Mesendoderm (in vitro differentiated cells): ENCODE measurements around the gene PLA2G4D.

Experiments used
- DNase-seq: peaks from one replicate; pipeline ENCODE4 v3.0.0; 2013
- H2AK5ac ChIP-seq: 2 replicates; pipeline ENCODE4 v1.6.1; 2013; ENCODE audit warnings: low read length, inconsistent platforms
- H2BK120ac ChIP-seq: 2 replicates; pipeline ENCODE4 v1.6.1; 2013; ENCODE audit warnings: low read depth, mild to moderate bottlenecking, low read length, moderate library complexity, mixed read lengths
- H2BK15ac ChIP-seq: replicated peaks from 2 replicates; pipeline ENCODE4 v1.6.1; 2013; ENCODE audit warnings: low read depth, mild to moderate bottlenecking, moderate library complexity
- H2BK5ac ChIP-seq: 2 replicates; pipeline ENCODE4 v1.6.1; 2013; ENCODE audit warnings: low read length, inconsistent platforms
- H3K18ac ChIP-seq: 2 replicates; pipeline ENCODE4 v1.6.1; 2013; ENCODE audit warnings: mild to moderate bottlenecking, low read length, mixed read lengths
- H3K23ac ChIP-seq: one replicate; pipeline ENCODE4 v1.6.1; 2013; ENCODE audit warnings: low read length
- H3K27ac ChIP-seq: 2 replicates; pipeline ENCODE4 v1.5.1; 2013; ENCODE audit warnings: low read depth, mild to moderate bottlenecking, inconsistent platforms, low read length, moderate library complexity
- H3K27me3 ChIP-seq: 2 replicates; pipeline ENCODE4 v1.6.1; 2013; ENCODE audit warnings: low read length, control low read depth, mild to moderate bottlenecking, inconsistent platforms; ENCODE audit not compliant: insufficient read depth, poor library complexity
- H3K36me3 ChIP-seq: 2 replicates; pipeline ENCODE4 v1.6.1; 2013; ENCODE audit warnings: low read length, inconsistent platforms; ENCODE audit not compliant: control insufficient read depth, insufficient read depth
- H3K4ac ChIP-seq: one replicate; pipeline ENCODE4 v1.6.1; 2013; ENCODE audit warnings: low read depth, mild to moderate bottlenecking, low read length, moderate library complexity
- H3K4me1 ChIP-seq: 2 replicates; pipeline ENCODE4 v1.6.1; 2013; ENCODE audit warnings: low read depth, low read length, inconsistent platforms; ENCODE audit not compliant: control insufficient read depth
- H3K4me2 ChIP-seq: 2 replicates; pipeline ENCODE4 v1.6.1; 2013; ENCODE audit warnings: low read length
- H3K4me3 ChIP-seq: 2 replicates; pipeline ENCODE4 v1.5.1; 2013; ENCODE audit warnings: mild to moderate bottlenecking, low read length
- H3K56ac ChIP-seq: one replicate; pipeline ENCODE4 v1.6.1; 2013; ENCODE audit warnings: low read length
- H3K79me1 ChIP-seq: 2 replicates; pipeline ENCODE4 v1.6.1; 2013; ENCODE audit warnings: low read length, inconsistent platforms
- H3K79me2 ChIP-seq: 2 replicates; pipeline ENCODE4 v1.6.1; 2013; ENCODE audit warnings: mild to moderate bottlenecking, low read length; ENCODE audit not compliant: control insufficient read depth, insufficient read depth
- H3K9ac ChIP-seq: 2 replicates; pipeline ENCODE4 v1.6.1; 2013; ENCODE audit warnings: low read length, inconsistent platforms
- H4K5ac ChIP-seq: one replicate; pipeline ENCODE4 v1.6.1; 2013; ENCODE audit warnings: low read length
- H4K8ac ChIP-seq: one replicate; pipeline ENCODE4 v1.6.1; 2013; ENCODE audit warnings: low read depth, mild to moderate bottlenecking, control low read depth, low read length, moderate library complexity
- WGBS: extraction: QIAGEN DNeasy Blood & Tissue Kit; methylation state at CpG from one replicate; pipeline ENCODE4 v1.1.7; 2013; ENCODE audit warnings: low lambda C conversion rate, missing lambda C conversion rate; ENCODE audit not compliant: insufficient coverage; ENCODE audit errors: extremely low coverage; 5-methylcytosine and 5-hydroxymethylcytosine counted together

The PLA2G4D gene

DNA sequence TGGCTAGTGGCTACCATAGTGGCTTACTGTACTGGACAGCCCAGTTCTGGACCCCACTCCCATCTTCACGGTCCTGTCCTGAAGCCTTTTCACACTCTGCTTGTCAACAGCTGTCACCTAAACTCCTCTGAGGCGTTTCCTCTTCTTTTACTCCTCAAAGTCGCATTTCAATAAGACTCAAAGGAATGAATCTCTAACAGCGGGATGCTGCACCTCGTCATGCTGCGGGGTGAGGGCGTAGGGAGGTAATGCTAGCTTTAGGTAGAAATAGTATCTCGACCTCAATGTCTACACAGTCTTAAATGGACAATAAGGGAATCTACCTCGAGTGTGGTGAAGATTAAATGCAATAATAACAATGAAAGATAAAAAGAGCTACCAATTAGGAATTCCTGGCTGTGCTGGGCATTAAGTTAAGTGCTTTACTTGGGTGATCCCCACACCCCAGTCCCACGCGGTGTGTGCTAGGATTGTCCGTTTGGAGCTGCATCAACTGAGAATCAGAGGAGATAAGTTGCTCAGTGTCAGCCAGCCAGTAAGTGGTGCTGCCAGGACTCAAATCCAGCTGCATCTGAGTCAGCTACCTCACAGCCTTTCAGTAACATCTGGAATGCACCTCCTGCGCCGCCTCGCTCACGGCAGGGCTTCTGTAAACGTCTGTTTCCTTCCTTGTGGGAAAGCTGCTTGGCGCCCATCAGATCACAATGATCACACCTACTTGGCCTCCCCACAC is 14.0 kb downstream of the PLA2G4D start:
- H2AK5ac ChIP-seq = no peak overlapping the region
- H3K4me1 ChIP-seq = peaks cover 4% of the 10 kb centered on the region
- WGBS = no CpG with 5 or more reads among the region's 18 CpGs
- no peak overlapping the region for H4K8ac ChIP-seq
- no peak overlapping the region for H3K4me3 ChIP-seq
- H2BK15ac ChIP-seq = no peak overlapping the region
- no peak overlapping the region for H3K9ac ChIP-seq
- no peaks in the 10 kb centered on the region for H3K27me3 ChIP-seq
- H3K4ac ChIP-seq = no peak overlapping the region
- H3K18ac ChIP-seq = no peak overlapping the region
- H3K79me2 ChIP-seq = no peaks in the 10 kb centered on the region
- H3K27ac ChIP-seq = no peak overlapping the region
- no peak overlapping the region for H4K5ac ChIP-seq
- no peak overlapping the region for H2BK120ac ChIP-seq
- peak; percentile 59 for DNase-seq
- H3K4me2 ChIP-seq = no peak overlapping the region
- no peak overlapping the region for H3K56ac ChIP-seq
- H3K36me3 ChIP-seq = no peaks in the 10 kb centered on the region
- no peak overlapping the region for H2BK5ac ChIP-seq
- no peaks in the 10 kb centered on the region for H3K79me1 ChIP-seq
- H3K23ac ChIP-seq = peak overlapping the region; percentile 85

DNA sequence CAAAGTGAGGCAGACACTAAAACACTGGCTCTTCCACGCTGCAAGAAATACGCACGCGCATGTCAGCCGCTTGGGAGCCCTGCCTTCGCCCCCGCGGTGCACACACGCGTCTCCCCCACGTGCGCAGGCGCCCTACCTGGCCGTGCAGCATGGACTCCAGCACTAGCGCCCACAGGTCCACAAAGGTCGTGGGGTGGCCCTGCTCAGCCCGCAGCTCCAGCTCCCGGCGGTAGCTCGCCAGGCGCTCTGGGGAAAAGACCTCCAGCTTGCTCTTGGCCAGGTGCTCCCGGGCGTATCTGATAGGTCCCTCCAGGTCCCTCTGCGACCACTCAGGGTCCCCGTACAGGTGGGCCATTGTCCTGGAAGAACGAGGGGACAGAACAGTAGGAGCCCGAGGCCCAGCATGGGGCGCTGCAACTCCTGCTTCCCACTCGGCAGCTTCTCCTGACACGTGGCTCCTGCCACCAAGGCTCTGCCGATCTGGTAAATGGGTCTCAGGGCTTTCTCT is 14.9 kb downstream of the PLA2G4D start:
- H3K27me3 ChIP-seq = no peaks in the 10 kb centered on the region
- WGBS = no CpG with 5 or more reads among the region's 31 CpGs

DNA sequence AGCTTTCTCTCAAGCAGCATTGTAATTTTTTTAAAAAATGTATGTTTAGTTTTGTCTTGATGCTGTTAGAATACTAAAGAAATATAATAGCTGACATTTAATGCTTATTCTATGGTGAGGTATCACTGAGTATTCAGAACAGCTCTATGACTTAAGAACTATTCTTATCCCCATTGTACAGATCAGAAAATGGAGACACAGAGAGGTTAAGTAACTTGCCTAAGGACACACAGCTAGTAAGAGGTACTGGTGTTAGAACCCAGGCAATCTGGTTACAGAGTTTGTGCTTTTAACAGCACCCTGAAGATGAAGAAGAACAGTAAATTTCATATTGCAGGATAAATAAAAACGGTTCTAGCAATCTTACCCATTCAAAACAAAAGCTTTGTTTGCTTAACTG is 15.5 kb downstream of the PLA2G4D start:
- no peak overlapping the region for H2BK5ac ChIP-seq
- no peaks in the 10 kb centered on the region for H3K79me1 ChIP-seq
- H3K27me3 ChIP-seq = no peaks in the 10 kb centered on the region
- H3K4me1 ChIP-seq = peaks cover 4% of the 10 kb centered on the region
- H2BK120ac ChIP-seq = no peak overlapping the region
- H3K4ac ChIP-seq = no peak overlapping the region
- no peak overlapping the region for H2BK15ac ChIP-seq
- WGBS = no CpG with 5 or more reads among the region's 1 CpG
- no peak overlapping the region for H2AK5ac ChIP-seq
- H3K79me2 ChIP-seq = no peaks in the 10 kb centered on the region
- no peak overlapping the region for H3K9ac ChIP-seq
- no peak overlapping the region for H3K27ac ChIP-seq
- H3K4me3 ChIP-seq = no peak overlapping the region
- H3K56ac ChIP-seq = no peak overlapping the region
- H3K4me2 ChIP-seq = no peak overlapping the region
- no peak overlapping the region for H3K18ac ChIP-seq
- no peak overlapping the region for H3K23ac ChIP-seq
- no peak for DNase-seq
- no peak overlapping the region for H4K5ac ChIP-seq
- H3K36me3 ChIP-seq = no peaks in the 10 kb centered on the region
- H4K8ac ChIP-seq = no peak overlapping the region

More for the DNA sequence above, 14.9 kb downstream of the PLA2G4D start:
- Histone ChIP-seq H3K27ac (no peak overlapping the region), H2BK15ac (no peak overlapping the region), H2AK5ac (no peak overlapping the region), H3K18ac (no peak overlapping the region), H3K56ac (peak overlapping the region; percentile 30), H2BK5ac (no peak overlapping the region), H4K8ac (no peak overlapping the region), H3K4ac (no peak overlapping the region), H3K9ac (no peak overlapping the region), H3K79me2 (no peaks in the 10 kb centered on the region), H3K4me1 (peaks cover 4% of the 10 kb centered on the region), H3K4me3 (no peak overlapping the region), H3K79me1 (no peaks in the 10 kb centered on the region), H3K4me2 (no peak overlapping the region), H3K23ac (no peak overlapping the region), H3K36me3 (no peaks in the 10 kb centered on the region), H4K5ac (no peak overlapping the region), H2BK120ac (no peak overlapping the region)
- no peak for DNase-seq

DNA sequence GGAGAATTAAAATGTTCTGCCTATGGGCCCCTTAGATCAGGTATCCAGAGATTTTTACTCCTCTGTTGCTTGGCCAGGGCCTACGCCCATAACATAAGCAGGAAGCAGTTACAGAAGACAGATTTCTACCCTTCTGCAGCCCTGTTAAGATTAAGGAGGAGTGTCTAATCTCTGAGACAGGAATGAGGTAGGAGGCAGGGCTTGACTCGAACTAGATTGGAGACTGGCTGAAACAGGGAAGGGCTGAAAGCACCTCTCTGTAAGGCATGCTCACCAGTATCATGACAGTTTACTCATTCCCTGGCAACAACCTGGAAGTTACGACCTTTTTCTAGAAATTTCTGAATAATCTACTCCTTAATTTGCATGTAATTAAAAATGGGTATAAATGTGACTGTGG is 16.7 kb downstream of the PLA2G4D start:
- no peak overlapping the region for H2BK120ac ChIP-seq
- no peak overlapping the region for H3K27ac ChIP-seq
- no CpG with 5 or more reads among the region's 3 CpGs for WGBS
- H3K79me1 ChIP-seq = no peaks in the 10 kb centered on the region
- peaks cover 4% of the 10 kb centered on the region for H3K4me1 ChIP-seq
- no peak overlapping the region for H2BK15ac ChIP-seq
- no peak overlapping the region for H2BK5ac ChIP-seq
- H3K4me2 ChIP-seq = no peak overlapping the region
- H3K23ac ChIP-seq = no peak overlapping the region
- H3K4ac ChIP-seq = no peak overlapping the region
- H3K9ac ChIP-seq = no peak overlapping the region
- no peaks in the 10 kb centered on the region for H3K79me2 ChIP-seq
- no peak overlapping the region for H3K4me3 ChIP-seq
- H3K56ac ChIP-seq = no peak overlapping the region
- no peaks in the 10 kb centered on the region for H3K36me3 ChIP-seq
- H4K5ac ChIP-seq = no peak overlapping the region
- no peak overlapping the region for H3K18ac ChIP-seq
- H4K8ac ChIP-seq = no peak overlapping the region
- no peaks in the 10 kb centered on the region for H3K27me3 ChIP-seq
- no peak overlapping the region for H2AK5ac ChIP-seq
- peak; percentile 36 for DNase-seq

DNA sequence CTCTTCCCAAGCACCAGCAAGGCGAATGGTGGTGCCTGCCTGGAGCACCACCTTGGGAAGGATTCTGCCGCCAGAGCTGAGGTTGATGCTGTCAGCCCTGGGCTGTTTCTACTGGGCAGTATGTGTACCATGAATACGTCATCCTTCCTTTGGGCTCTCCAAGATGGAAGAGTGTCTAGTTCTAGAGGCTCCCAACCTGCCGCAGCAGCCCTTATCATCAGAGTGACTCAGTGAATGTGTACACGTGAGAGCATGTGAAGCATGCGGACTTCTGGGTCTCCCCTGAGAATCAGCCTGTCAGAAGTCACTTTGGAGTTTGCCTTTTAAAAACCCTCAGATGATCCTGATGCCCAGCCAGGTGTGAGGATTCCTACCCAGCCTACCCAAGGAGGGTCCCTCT is 20.9 kb downstream of the PLA2G4D start:
- no peak overlapping the region for H3K4me3 ChIP-seq
- H2BK15ac ChIP-seq = no peak overlapping the region
- no peaks in the 10 kb centered on the region for H3K36me3 ChIP-seq
- H3K4me2 ChIP-seq = no peak overlapping the region
- no peak overlapping the region for H2BK120ac ChIP-seq
- H3K27ac ChIP-seq = no peak overlapping the region
- DNase-seq = no peak
- H2AK5ac ChIP-seq = no peak overlapping the region
- no peak overlapping the region for H4K8ac ChIP-seq
- no peak overlapping the region for H3K56ac ChIP-seq
- H4K5ac ChIP-seq = no peak overlapping the region
- no peaks in the 10 kb centered on the region for H3K79me1 ChIP-seq
- WGBS = no CpG with 5 or more reads among the region's 6 CpGs
- no peak overlapping the region for H3K23ac ChIP-seq
- H3K18ac ChIP-seq = no peak overlapping the region
- H3K27me3 ChIP-seq = no peaks in the 10 kb centered on the region
- no peaks in the 10 kb centered on the region for H3K4me1 ChIP-seq
- H3K4ac ChIP-seq = no peak overlapping the region
- H3K79me2 ChIP-seq = no peaks in the 10 kb centered on the region
- H2BK5ac ChIP-seq = no peak overlapping the region
- no peak overlapping the region for H3K9ac ChIP-seq
